Glomerular visceral epithelial cell (primary cell): ENCODE data around the gene BANF2.
"Not testable (repeated sequence)": the region's sequence is repeated elsewhere in the genome, so short reads cannot be mapped to it uniquely, and the experiment has no call there.

Source experiments
- DNase-seq: peaks from one replicate; pipeline ENCODE4 v3.0.0-alpha.2; 2016; ENCODE audit errors: extremely low spot score

BANF2 gene

GRCh38 chr20:17766226-17766625 is 66.5 kb downstream of the BANF2 start:
- no peak for DNase-seq

GRCh38 chr20:17767624-17768023 is 67.9 kb downstream of the BANF2 start:
- DNase-seq: no peak

GRCh38 chr20:17768271-17768670 is 68.5 kb downstream of the BANF2 start:
- no peak for DNase-seq

- DNase-seq: not testable (repeated sequence)
Measured at GRCh38 chr20:17769716-17770115, 70.0 kb downstream of the BANF2 start.

- no peak for DNase-seq
Measured at GRCh38 chr20:17771206-17772004, 71.6 kb downstream of the BANF2 start.

- DNase-seq: no peak
Measured at GRCh38 chr20:17772005-17772343, 72.2 kb downstream of the BANF2 start.

GRCh38 chr20:17773619-17774018 is 73.9 kb downstream of the BANF2 start:
- DNase-seq: no peak

- DNase-seq: no peak
Measured at GRCh38 chr20:17775600-17775999, 75.8 kb downstream of the BANF2 start.

- DNase-seq: no peak
Measured at GRCh38 chr20:17776551-17776950, 76.8 kb downstream of the BANF2 start.

GRCh38 chr20:17779011-17779410 is 79.2 kb downstream of the BANF2 start:
- DNase-seq: not testable (repeated sequence)

- DNase-seq: no peak
Measured at GRCh38 chr20:17782768-17783167, 83.0 kb downstream of the BANF2 start.

- no peak for DNase-seq
Measured at GRCh38 chr20:17783671-17784070, 83.9 kb downstream of the BANF2 start.

- no peak for DNase-seq
Measured at GRCh38 chr20:17785007-17785406, 85.2 kb downstream of the BANF2 start.
